Fibroblast of mammary gland (primary cell): ENCODE results near the gene IGLL5.

ENCODE experiments used
- DNase-seq: peaks from one replicate; pipeline ENCODE4 v3.0.0-alpha.2; 2010; ENCODE audit warnings: low read depth
- H3K4me3 ChIP-seq: 2 replicates; pipeline ENCODE4 v1.5.1; 2011; ENCODE audit warnings: low read depth, mild to moderate bottlenecking, low read length, moderate library complexity; ENCODE audit not compliant: control insufficient read depth
- TF ChIP-seq, protein P1 (sequence below): conservative IDR thresholded peaks from 2 replicates; pipeline ENCODE4 v1.5.1; 2011; ENCODE audit warnings: low read depth, low read length, inconsistent platforms; ENCODE audit not compliant: control insufficient read depth, insufficient read depth

The IGLL5 gene

DNA sequence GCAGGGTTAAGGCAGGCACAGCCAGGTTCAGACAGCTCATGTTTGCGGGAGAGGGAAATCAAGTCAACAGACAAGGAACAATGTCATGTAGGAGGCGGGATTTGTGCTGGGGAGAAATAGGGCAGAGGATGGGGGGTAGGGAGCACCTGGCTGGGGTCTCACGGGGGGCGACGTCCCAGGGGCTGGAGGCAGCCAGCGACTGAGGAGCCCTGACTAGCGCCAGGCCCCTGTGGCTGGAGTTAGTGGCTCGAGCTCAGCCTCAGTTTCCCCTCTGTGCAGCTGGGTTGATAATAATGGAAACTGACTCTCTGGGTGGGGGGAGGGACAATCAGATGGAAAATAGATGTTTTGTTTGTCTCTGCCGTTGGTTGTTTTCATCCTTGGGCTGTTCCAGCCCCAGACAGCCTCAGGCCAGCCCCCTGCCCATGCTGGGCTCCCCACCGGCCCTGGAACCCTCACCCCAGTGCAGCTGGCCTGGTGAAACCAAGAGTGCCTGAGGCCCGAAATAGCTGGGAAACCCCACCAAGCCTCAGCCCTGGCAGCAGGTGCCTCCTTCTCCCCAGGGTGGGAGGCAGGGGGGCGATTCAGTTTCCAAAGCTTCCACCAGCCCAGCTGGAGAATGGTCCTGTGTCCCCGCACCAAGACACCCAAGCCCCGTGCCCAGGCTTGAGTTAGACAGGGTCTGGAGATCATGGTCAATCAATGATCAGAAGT lies 44.1 kb downstream of the IGLL5 start:
- DNase-seq, result no peak
- TF ChIP-seq, protein P1, sequence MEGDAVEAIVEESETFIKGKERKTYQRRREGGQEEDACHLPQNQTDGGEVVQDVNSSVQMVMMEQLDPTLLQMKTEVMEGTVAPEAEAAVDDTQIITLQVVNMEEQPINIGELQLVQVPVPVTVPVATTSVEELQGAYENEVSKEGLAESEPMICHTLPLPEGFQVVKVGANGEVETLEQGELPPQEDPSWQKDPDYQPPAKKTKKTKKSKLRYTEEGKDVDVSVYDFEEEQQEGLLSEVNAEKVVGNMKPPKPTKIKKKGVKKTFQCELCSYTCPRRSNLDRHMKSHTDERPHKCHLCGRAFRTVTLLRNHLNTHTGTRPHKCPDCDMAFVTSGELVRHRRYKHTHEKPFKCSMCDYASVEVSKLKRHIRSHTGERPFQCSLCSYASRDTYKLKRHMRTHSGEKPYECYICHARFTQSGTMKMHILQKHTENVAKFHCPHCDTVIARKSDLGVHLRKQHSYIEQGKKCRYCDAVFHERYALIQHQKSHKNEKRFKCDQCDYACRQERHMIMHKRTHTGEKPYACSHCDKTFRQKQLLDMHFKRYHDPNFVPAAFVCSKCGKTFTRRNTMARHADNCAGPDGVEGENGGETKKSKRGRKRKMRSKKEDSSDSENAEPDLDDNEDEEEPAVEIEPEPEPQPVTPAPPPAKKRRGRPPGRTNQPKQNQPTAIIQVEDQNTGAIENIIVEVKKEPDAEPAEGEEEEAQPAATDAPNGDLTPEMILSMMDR, result no peak
- H3K4me3 ChIP-seq, result no peak overlapping the region

DNA sequence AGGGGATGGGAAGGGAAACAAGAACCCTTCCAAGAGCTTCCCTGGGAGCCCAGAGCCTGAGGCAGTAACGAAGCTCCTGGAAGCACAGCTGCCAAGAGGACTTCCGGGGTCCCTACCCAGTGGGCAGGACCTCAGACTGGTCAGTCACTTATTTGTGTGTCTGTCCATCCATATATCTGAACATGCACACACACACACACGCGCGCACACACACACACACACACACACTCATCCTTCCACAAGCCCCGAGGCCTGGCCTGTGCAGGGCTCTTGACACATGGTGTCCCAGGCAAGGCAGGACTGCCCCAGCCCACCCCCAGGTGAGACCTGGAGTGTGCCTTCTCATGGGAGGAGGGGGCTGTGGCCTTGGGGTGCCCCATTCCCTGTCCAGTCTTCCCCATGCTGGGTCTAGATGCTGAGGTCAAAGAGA lies 44.9 kb downstream of the IGLL5 start:
- no peak for DNase-seq
- no peak overlapping the region for H3K4me3 ChIP-seq
- TF ChIP-seq, protein P1, result no peak

DNA sequence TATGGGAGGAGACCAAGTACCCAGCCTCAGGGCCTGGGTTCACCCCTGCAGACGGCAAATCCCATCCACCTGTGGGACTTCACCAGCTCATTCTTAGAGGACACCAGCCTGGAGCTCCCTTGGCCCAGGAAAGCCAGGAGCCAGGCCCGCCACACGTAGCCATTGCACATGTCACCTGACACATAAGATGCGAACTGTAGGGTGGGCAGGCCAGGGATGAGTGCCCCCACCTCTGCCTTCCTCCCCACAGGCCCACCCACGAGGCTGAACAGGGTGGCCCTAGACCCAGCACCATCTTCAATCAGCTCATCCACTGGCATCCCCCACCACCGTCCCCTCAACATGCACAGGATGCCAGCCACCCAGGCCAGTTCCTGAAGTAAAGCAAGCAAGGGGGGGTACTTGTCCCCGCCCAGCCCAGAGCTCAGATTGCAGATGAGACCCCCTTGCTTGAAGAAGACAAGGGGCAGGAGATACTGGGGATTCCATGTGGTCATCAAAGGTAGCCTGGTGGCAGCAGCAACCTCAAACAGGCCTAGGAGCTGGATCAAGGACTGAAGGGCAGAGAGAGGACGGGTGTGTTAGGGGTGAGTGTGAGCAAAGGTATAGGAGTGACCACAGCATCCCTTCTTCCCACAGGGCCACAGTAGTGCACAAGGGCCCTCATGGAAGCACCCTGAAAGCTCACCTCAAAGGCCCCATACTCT lies 45.6 kb downstream of the IGLL5 start:
- no peak for DNase-seq
- no peak overlapping the region for H3K4me3 ChIP-seq
- TF ChIP-seq, protein P1, result no peak

DNA sequence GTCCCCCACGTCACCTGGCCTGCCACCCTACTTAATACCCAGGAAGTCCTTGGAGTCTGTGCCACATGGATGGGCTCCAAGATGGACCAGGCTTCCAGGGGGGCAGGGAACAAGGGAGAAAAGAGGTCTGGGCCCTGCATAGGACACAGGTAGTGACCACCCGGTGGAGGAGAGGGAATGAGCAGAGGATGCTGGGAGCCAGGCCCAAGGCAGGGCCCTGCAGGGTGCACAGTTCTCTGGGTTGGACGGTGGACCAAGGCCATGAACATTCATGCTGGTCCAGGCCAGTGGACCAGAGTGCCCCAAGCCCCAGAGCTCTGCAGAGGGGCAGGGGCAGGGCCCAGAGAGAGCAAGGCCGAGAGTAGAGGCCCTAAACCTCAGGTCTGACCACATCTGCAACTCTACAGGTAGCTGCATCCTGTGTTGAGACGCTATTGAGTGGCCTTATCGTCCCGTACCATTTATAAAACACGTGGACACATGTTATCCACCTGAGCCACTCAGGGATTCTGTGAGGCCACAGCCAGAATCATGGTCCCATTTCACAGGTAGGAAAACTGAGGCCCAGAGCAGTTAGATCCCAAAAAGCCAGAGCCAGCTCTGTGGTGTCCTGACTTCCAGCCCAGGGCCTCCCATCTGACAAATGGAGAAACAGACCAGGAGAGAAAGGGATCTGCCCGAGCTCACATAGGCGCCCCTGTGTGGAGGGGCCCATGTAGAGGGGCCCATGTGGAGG lies 46.4 kb downstream of the IGLL5 start:
- DNase-seq, result no peak
- H3K4me3 ChIP-seq, result no peak overlapping the region
- TF ChIP-seq, protein P1, result no peak

DNA sequence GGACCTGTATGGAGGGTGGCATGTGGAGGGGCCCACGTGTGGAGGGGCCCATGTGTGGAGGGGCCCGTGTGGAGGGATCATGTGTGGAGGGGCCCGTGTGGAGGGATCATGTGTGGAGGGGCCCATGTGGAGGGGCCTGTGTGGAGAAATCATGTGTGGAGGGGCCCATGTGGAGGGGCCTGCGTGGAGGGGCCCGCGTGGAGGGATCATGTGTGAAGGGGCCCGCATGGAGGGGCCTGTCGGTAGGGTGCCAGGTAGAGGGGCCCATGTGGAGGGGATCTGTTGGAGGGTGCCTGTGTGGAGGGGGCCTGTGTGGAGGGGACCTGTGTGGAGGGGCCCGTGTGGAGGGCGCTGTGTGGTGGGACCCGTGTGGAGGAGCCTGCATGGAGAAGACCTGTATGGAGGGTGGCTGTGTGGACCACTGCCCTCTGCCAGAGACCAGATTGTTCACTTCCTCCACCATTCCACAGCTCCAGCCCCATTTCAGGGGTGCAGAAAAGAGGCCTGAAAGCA lies 47.0 kb downstream of the IGLL5 start:
- no peak for DNase-seq
- no peak overlapping the region for H3K4me3 ChIP-seq
- TF ChIP-seq, protein P1, result no peak

DNA sequence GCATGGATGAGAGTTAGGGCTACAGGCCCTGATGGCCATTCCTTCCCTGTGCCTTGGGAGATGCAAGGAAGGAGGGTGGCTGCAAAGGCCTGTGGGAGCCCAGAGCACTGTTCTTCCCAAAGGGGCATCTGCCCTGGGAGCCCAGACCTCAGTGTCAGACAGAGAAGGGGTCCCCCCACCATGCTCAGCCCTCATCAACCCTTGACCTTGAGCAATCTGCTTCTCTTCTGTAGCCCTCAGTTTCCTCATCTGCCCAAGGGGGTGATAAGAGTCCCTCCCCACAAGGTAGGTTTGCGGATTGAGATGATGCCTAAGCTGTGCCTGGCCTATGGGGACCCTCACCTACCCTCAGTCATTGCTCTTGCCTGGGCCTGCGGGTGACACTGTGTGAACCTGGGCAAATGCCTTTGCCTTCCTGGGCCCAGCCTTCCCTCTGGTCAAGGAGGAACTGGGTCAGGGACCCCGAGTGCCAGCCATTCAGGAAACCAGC lies 47.5 kb downstream of the IGLL5 start:
- no peak overlapping the region for H3K4me3 ChIP-seq
- no peak for DNase-seq
- TF ChIP-seq, protein P1, result no peak
